ENCODE measurements around the gene ODF2L.

DNA sequence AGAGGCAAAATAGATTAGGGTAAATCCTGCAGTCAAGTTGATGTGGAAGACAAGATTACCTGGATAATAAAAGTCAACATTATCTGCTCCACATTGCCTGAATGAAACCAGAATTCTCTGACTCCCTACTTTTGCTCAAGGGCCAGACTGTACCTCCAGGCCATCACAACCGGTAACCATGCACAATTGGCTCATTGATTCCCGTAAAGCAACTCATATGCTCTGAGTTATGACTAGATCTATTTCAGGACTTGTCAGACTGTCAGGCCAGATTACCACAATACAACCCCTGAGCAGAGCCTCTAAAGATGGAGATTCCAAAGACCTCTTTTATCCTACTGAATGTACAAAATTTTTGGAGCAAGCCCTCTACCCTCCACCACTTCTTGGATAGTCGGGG lies 90.4 kb downstream of the ODF2L start:
- no peak for TF ChIP-seq CTCF (IDR thresholded peaks at IDR 0.05)
- TF ChIP-seq EP300 (IDR thresholded peaks at IDR 0.05), result no peak
- no peak for TF ChIP-seq POLR2A (IDR thresholded peaks at IDR 0.05)
